Spleen (tissue), 7 donors: ENCODE results near the gene VPS26A.

Experiments used
- CTCF ChIP-seq, 11 experiments: fragments of 200-600 bp in 7 of 11; fragments of 450-650 bp in 4 of 11; sonication (generic) in 4 of 11; IDR thresholded peaks in 8 of 11; conservative IDR thresholded peaks in 3 of 11; 1 replicate in 7 of 11; 2 replicates in 4 of 11; pipeline versions ENCODE4 v1.4.0 to v1.8.0; 2016 to 2021; ENCODE audit warnings: antibody characterized with exemption in 11 of 11, inconsistent platforms in 4 of 11, mild to moderate bottlenecking in 1 of 11
- POLR2AphosphoS5 ChIP-seq, 3 donors: sonication (generic); formaldehyde crosslinking; IDR thresholded peaks; one replicate each; pipeline ENCODE4 v1.5.1; 2017; ENCODE audit warnings: antibody characterized with exemption in 3 of 3
- donor health status: DM: no; HTN: no; CAD: no; lungs with moderate emphysema.
- donor health status: DM: no; HTN: no; CAD: no.
- donor health status: DM: no; HTN: no; CAD: no.

- TF ChIP-seq POLR2AphosphoS5 (IDR thresholded peaks at IDR 0.05): no peak
- TF ChIP-seq CTCF (IDR thresholded peaks at IDR 0.05 in 8 of 11, conservative IDR thresholded peaks at IDR 0.05 in 3 of 11): no peak
These were observed 21.4 kb downstream of the VPS26A start for GRCh38 chr10:69145329-69145728.
